Measurements from ENCODE around the gene FOXA1.

FOXA1 gene

DNA sequence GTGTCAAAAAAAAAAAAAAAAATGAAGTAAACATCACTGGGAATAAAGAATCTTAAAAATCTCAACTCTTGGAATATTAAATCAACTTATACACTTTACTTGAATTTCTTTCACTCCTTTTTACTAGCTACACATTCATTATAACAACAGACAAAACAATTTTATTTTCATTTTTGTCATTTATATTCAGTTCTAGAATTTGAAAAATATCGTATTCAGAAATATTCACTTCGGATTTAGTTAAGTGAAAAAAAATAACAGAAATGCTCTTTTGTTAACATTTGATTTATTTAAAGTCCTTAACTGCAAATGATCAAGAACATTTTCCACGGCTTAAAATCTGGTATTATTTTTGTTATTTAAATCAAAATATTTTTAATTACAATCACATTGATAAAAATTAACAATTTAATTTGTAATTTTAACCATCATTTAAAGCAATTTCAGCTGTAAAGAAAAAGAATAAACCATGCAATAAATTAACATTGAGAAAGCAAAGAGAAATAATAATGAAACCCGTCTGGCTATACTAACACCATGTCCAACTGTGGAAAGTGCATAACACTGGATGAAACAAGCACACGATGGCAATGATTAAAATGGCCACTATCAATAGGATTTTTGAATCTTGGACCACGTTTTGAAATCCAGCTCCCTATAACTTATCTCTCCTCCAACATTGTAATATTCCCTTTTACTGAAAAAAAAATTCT, 5.2 kb downstream of the FOXA1 start:
- DNase-seq (ENCODE audit: low read depth) = no peak

DNA sequence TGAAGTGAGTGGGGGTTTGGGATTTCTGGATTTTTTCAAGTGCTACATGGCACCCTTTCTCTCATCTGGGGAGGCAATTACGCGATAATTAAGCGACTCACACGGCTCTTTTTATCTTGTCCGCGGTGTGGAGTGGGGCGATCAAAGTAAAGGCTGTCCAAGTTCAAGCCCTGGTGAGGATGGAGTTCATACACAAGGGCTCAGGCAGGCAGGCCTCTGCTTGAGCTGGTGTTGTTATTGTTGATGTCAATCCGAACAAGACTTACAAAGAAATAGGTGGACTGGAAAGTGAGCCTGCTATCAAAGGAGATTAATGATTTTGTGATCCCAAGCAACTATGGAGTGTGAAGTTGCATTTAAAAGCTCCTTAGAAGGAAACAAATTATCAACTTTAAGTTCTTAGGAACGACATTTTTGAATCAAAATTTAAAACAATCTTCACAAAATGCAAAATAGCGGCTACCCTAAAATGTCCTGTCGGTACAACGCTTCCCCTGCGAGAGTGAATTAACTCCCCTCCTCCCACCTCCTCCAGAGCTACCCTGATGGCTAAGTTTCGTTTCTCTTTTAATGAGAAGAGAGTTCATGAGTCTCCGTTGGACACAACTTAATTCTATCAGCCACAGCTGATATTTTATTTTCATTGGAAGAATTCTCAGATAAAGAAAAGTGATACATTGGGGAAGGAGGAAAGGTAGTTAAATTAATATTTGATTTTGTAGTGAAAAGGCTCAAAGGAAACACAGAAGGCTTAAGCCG, 5.9 kb downstream of the FOXA1 start:
- no peak for DNase-seq (ENCODE audit: low read depth)

DNA sequence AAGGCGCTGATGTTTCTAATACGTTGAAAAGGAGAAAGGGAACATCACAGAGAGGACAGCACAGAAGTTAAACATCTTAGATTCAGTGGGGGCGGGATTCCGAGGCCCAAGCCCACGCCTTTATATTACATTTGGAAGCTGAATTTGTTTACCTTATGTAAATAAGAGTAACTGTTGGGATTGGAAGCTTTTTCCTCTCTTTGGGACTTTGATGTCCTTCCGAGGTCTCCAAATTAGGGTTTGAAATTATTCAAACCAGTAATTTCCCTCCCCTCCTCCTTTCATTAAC, 6.4 kb downstream of the FOXA1 start:
- DNase-seq (ENCODE audit: low read depth) = no peak

DNA sequence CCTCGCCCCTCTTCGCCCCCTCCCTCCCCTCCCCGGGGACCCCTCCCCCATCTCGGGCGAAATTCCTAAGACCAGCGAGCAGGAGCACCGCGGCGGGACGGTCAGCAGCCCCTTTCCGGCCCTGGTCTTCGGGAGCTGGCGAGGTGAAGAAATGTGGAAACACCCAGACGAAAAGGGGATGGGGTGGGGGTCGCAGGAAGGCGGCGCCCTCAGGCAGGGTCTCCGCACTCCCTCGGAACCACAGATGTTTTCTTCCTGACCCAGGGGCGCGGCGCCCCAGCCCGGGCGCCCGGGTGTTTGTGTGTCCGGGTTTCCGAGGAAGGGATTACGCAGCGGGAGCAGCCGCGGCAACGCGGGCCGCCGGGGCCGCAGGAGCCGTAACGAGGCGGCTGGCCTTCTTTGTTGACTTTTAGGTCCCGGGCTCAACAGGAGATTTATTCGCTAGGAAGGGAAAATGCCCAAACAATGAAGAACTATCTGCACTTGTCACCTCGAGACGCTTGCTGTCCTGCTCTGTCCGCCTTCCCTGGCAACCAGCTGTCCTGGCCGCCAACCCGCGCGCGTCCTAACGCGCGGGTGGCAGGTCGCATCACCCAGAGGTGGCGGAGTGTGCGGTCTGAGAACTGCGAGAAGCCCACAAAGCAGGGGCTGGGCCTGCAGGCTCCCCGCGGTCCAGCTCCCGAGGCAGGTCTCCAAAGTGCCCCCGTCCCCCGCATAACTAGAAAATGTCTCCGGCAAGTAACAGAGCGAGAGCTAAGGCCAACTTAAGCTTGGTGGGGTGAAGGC, 7.0 kb downstream of the FOXA1 start:
- DNase-seq (ENCODE audit: low read depth) = no peak

DNA sequence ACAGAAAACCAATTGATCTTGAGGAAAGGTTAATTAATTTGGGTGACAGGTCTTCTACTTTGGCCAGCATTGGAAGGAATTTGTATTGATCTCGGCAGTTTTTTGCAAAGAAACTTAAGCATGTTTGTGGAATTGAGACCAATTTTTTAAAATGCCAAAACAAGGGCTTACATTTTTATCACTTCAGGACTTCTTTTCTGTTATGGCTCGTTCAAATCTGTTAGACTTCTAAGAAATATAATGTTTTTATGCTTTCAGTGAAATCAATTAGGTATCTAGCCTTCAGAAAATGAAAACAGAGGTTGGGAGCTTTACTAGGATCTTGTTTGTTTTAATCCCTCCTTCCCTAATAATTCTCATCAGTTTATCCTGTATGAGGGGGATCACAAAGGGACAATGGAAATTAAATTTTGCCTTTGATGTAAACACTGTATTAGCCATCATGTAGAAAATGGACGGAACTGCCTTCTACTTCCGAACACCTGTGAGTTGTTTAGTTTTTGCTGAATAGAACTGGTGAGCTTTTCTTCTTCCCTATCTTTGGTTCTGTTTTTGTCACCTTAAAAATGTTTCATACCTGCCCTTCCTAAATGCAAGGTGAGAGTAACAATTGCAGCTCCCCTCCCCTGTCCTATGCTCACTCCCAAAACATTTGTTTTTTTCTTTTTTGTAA, 7.8 kb downstream of the FOXA1 start:
- no peak for DNase-seq (ENCODE audit: low read depth)

DNA sequence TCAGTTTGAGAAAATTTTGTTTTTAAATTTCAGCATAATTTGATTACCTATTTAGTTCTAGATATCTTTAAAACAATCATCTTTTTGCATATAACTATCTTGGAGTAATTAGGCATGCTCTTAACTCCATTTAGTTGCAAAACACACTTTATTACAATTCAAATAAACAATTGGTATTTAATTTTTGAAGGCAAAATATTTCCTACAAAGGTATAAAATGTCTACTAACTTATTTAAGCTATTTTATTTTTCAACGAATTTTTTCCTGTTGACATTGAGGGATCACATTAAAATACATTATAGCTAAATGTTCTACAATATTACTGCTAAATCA, 8.3 kb downstream of the FOXA1 start:
- DNase-seq (ENCODE audit: low read depth) = no peak

DNA sequence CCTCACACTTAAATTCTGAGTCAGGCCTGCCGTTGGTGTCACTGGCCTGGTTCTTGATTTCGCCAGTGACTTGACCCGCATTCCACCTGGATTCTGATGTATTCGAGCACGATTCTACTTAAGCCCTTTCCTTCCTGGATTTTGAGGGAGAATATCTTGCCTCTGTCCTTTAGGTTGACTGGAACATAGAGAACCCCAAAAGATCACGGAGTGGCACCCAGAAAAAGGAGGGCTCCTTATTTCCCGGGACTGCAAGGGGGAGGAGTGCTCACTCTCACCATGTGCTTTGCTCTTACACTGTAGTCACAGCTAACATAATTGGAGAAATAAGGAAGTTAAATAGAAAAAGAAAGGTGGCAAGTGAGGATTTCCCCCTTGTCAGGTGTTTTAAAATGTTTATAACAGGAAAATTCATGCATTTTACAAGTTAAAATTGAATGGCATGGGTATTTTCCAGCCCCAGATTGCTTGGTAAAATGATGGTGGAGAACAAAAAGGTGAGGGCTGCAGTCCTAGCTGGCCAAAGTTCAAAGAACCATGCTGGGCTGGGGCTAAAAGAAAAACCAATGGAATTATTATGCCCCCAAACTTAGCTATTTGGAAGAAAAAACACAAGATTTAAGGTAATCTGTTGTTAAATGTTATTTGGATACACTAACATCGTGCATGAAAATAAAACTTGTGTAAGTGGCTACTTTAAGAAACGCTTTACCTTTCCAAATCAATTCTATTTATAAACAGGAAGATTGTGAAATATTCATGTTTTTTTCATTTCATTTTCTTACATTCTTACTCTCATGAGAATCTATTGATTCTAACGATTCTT, 8.9 kb downstream of the FOXA1 start:
- DNase-seq (ENCODE audit: low read depth) = no peak

DNA sequence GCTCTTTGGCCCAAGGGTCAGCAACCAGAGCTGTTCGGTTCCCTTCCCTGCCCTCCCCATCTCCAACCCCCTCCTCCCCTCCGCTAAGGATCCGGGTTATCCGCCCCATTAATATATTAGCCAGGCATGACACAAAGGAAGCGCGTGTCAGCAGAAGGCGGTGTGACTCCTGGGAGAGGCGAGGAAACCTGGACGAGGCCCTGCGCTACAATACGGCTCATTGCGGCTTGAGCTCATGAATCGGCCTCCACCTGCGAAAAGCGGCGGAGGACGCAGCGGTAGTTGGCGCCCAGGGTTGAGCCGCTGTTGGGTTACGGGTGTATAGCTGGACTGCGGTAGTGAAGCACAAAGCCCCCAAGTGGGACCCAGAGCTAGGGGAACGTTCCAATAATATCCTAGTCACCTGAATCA, 9.9 kb downstream of the FOXA1 start:
- no peak for DNase-seq (ENCODE audit: low read depth)

DNA sequence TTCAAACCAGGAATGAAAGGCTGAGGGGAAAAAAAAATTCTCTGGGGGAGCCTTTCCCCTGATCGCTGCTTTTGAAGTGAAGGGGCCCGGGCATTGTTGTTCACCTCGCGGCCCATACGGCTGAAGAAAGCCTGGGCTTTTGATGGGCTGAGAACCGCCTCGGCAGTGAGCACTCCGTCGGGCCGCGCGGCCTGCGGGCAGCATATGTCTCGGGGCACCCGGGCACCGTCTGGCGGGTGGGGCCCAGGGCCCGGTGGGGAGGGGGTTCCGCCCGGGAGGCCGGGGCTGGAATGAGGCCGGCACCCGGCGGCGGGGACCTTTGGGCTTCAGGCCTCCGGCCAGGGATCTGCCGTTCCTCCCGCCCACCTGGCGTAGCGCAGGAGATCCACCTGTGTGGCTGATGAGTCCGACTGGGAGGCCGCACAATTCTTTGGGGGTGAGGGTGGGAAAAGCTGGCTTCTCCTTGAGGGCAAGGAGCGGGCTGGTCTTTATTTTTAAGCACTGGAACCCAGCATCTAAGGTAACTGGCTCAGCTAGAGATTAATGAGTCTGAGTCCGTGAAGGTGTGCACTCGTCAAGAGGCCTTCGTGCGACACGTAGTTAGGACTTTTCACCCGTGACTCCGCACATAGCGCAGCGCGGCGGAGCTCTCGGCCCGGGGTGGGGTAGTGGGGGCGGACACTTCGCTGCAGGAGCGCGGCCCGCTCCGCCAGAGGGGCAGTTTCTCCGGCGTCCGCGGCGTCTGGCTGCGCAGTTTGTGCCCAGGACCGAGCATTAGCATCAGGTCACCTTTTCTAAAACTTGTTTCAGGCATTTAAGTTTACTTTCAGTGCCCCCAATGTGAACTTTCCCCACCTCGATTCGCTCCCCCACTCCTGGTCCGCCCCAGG, 10.6 kb downstream of the FOXA1 start:
- DNase-seq (ENCODE audit: low read depth) = no peak

DNA sequence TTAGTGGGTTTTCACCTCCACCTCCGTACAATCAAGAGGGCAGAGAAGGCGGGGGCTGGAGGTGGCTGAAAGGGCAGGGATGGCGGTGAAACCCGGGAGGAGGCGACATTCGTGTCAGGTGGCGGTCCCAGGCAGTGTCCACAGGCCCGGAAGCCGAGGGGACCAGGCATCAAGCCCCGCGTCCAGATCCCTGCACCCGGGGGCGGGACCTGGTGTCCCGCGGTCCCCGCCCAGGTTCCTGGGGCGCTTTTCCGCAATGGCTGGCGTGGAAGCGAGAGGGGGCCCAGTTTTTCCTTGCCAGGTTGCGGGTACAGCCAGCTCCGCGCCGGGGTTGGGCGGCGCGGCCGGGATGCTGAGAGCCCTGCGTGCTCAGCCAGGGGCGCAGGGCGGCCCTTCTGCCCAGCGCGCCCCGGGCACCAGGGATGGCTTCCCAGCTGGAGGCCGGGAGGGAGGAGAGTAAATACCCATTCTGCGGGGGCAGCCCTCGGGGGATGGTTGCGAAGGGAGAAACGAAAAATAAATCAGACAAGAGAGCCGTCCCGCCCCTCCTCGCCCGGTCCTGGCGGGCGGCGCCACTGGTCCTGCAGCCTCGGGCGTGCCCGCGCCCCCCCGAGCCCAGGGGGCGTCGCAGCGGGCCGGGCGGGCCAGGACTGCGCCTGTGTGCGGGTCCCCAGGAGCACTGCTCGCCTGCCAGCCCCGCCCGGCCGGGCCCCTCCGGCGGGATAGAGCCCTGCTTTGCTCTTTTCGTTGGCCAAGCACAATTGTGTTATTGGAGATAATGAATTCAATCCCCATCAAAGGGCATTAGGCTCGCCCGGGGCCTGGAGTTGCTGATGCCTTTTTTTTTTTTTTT, 11.5 kb downstream of the FOXA1 start:
- DNase-seq (ENCODE audit: low read depth) = no peak

DNA sequence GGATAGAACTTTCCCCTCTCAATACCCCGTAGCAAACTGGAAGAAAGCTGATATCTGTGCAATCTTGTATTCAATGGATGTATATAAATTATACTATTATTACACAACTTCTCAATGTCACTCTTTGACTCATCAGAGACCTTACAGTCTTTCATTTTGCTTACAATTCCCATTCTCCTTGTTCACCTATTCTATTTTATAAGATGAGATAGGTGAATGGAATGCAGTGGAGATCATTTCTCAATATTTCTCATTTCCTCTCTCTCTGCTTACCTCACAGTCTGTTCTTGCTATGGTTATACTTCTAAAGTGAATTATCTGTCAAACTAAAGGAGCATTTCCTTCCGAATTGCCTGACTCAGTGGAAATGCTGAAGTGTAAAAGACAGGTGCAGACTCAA, 14.9 kb downstream of the FOXA1 start:
- no peak for DNase-seq (ENCODE audit: low read depth)

DNA sequence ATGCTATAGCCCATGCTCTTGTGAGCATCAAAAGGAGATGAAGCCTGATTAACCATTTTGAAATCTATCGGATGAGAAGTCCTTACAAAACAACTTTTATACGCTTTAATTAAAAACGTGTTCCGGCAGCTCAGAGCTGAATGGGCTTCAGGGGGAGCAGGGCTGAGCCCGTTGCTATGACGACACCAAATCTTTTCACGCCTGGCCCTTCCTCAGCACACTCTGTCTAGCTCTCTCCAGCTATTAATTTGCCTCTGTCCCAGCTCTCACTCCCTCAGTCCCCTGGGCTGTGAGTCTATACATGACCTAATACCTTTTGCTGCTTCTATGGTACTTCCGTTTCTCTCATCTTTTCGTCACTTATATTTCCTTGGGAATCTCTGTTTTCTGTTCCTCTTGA, 15.8 kb downstream of the FOXA1 start:
- DNase-seq (ENCODE audit: low read depth) = no peak

DNA sequence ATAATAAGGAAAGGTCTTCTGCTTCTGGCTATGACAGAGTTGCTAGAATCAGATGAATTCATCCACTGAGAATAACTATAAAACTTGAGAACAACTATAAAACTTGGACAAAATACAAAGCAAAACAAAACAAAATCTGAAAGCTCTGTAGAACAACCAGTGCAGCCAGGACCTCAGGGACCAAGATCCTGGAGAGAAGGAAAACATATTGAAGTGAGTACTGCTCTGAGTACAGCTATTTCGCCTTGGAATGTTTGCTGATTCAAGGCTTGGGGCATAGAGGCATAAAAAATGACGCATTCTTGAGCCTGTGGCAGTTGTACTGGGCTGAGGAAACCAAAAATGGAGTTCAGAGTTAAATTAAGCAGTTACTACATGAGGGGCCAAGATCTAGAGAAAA, 21.7 kb downstream of the FOXA1 start:
- no peak for DNase-seq (ENCODE audit: low read depth)

DNA sequence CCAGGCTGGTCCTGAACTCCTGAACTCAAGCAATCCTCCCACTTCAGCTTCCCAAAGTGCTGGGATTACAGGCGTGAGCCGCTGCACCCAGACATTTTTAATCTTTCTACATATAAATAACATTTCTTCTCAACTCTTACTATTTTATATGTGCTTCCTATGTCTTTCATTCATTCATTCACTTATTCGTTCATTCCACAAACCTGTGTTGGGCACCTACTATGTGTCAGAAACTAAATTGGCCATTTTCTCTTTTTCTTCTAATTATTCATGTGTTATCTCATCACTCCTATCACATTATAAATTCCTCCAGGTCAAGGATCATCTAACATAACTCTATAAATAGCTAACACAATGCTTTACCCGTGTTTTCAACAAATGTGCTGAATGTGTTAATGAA, 23.7 kb downstream of the FOXA1 start:
- no peak for DNase-seq (ENCODE audit: low read depth)

DNA sequence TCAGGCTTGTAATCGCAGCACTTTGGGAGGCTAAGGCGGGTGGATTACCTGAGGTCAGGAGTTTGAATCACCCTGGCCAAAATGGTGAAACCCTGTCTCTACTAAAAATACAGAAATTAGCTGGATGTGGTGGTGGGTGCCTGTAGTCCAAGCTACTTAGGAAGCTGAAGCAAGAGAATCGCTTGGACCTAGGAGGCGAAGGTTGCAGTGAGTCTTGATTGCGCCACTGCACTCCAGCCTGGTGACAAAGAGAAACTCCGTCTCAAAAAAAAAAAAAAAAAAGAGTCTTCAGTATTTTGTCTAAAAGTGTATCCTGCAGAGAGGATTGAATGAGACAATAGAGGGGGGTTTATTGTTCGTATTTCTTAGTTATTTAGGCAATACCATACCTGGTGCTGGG, 25.3 kb downstream of the FOXA1 start:
- no peak for DNase-seq (ENCODE audit: low read depth)

DNA sequence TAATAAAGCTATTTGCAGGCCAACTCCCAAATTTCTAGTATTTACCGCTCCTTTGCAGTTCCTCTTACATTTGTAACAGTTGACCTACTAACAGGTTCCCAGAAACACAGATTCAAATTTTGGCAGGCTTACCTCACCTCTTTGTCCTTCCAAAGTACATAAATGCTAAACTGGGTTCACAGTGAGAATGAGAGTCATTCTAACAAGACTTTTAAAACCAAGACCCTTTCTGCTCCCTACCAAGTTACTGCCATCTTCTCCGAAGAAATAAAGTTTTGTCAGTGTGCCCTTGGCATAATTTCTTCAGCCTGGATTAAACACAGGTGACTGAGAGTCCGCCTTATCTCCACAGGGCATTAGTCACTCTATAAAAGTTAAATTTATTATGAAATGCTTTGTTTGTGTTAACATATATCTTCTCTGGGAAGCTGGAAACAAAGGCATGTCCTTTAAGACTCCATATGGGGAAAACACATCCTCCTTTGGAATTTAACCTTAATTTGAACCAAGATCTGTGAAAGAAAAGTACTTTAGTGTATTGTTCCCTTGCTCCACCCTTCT, 28.2 kb downstream of the FOXA1 start:
- DNase-seq (ENCODE audit: low read depth) = peak; percentile 34

DNA sequence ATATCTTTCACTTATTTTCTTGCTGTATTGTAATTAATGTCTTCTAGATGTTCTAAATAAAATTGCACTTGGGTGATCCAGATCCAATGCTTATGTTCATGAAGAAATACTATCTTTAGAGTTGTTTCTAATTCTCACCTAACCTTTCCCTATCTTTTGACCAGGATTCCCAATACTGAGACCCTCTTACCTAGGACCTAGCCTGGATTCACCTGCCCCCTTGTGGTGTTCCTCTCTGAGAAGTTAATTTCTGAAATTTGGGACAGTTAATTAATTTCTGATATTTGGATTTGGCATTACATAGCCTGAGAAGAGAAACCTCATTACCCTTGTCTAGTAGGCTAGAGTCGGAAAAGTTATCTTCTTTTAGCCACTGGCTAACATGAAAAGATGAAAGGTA, 29.5 kb downstream of the FOXA1 start:
- no peak for DNase-seq (ENCODE audit: low read depth)

DNA sequence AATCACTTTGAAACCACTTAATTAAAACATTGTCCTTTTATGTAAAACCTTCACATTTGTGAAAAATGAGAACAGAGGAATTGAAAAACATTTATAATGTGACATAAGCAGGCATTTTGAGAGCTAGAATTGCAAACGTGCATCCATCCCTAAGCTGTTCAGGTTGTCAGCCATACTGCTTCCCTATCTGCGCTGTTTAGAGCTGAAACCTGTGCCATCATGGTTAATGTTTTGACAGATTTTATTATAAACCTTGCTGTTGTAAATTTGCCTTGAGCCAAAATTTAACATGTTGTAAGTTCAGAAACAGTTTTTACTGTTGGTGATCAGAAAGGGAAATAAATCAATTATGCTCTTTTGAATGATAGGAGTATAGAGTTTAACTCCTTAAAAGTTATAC, 31.9 kb downstream of the FOXA1 start:
- DNase-seq (ENCODE audit: low read depth) = no peak

DNA sequence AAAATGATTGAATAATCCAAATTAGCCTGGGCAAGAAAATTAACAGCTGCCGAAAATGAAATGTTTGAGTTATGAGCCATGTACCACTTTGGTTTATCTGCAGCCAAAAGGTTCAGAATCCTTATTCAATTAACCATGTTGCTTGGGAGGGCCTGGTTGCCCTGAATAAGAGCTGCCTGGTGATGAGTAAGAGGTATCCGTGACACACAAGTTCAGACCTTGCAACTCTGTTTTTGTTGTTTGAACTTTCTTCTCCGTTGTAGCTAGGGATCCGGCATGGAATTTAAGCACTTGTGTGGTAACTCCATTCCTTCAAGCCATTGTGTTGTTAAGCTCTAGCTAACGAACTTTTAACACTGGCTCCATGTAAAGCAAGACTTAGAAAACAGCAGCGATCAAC, 35.7 kb downstream of the FOXA1 start:
- peak; percentile 8 for DNase-seq (ENCODE audit: low read depth)

DNA sequence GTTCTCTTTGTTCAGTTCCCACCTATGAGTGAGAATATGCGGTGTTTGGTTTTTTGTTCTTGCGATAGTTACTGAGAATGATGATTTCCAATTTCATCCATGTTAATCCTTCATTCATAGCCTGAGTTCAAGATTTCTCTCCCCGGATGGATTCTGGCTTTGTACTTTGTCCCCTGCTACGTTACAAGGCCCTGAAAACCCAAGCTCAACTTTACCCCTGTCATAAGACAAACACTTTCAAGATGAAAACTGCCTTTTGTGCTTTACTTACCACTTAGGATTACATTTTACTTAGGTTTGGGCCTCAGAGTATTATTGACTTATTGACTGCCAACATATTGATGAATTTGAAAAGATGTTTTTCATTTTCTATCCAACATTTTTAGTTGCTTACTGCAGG, 36.3 kb downstream of the FOXA1 start:
- no peak for DNase-seq (ENCODE audit: low read depth)
